ENCODE measurements around the gene PHF23.
A peak's percentile ranks its signal among the peaks of the same experiment; 100 is the strongest.

The PHF23 gene

GRCh38 chr17:7240375-7240774, 1.1 kb upstream of the PHF23 start:
- peak overlapping the region; percentile 86 for H3K9ac ChIP-seq (ENCODE audit: low read depth, low read length, poor library complexity, severe bottlenecking)
- H3K79me2 ChIP-seq (ENCODE audit: insufficient read depth, low read length) = peaks cover 59% of the 10 kb centered on the region
- peaks cover 28% of the 10 kb centered on the region; the same call in 1 of the 2 replicates for H3K36me3 ChIP-seq (ENCODE audit: insufficient read depth, low read length)
- H3K9me3 ChIP-seq (ENCODE audit: insufficient read depth, low read depth, low read length) = no peaks in the 10 kb centered on the region
- peaks cover 5% of the 10 kb centered on the region; the same call in 1 of the 2 replicates for H3F3A ChIP-seq (ENCODE audit: low read depth)
- peak overlapping the region; percentile 75 for H3K4me2 ChIP-seq (ENCODE audit: low read depth, low read length, poor library complexity, severe bottlenecking)
- H3K4me3 ChIP-seq (ENCODE audit: low read length, poor library complexity, severe bottlenecking) = peak overlapping the region; percentile 86
- H3K4me1 ChIP-seq (ENCODE audit: insufficient read depth, low read length, poor library complexity, severe bottlenecking) = peaks cover 32% of the 10 kb centered on the region
- no peaks in the 10 kb centered on the region for H3K9me2 ChIP-seq (replicated peaks; ENCODE audit: low read depth, low read length)
- TF ChIP-seq EZH2phosphoT487 (IDR thresholded peaks at IDR 0.05; ENCODE audit: borderline replicate concordance) (no peak), CTCF (conservative IDR thresholded peaks at IDR 0.05; ENCODE audit: low read length) (no peak)
- H3K27me3 ChIP-seq (ENCODE audit: insufficient read depth, low read length, poor library complexity, severe bottlenecking) = peaks cover 5% of the 10 kb centered on the region
- no peak overlapping the region for H2AFZ ChIP-seq (ENCODE audit: low read length)
- H4K20me1 ChIP-seq (ENCODE audit: insufficient read depth, low read length, poor library complexity, severe bottlenecking) = peaks cover 21% of the 10 kb centered on the region

GRCh38 chr17:7238420-7239090, 702 bp downstream of the PHF23 start:
- Histone ChIP-seq H3K4me1 (ENCODE audit: insufficient read depth, low read length, poor library complexity, severe bottlenecking) (peaks cover 40% of the 10 kb centered on the region), H3K9me3 (ENCODE audit: insufficient read depth, low read depth, low read length) (no peaks in the 10 kb centered on the region), H3F3A (ENCODE audit: low read depth) (peaks cover 12% of the 10 kb centered on the region), H2AFZ (ENCODE audit: low read length) (peak overlapping the region; percentile 25; the same call in 1 of the 2 replicates), H3K4me2 (ENCODE audit: low read depth, low read length, poor library complexity, severe bottlenecking) (peak overlapping the region; percentile 70), H3K27me3 (ENCODE audit: insufficient read depth, low read length, poor library complexity, severe bottlenecking) (peaks cover 5% of the 10 kb centered on the region), H3K79me2 (ENCODE audit: insufficient read depth, low read length) (peaks cover 68% of the 10 kb centered on the region), H4K20me1 (ENCODE audit: insufficient read depth, low read length, poor library complexity, severe bottlenecking) (peaks cover 29% of the 10 kb centered on the region), H3K36me3 (ENCODE audit: insufficient read depth, low read length) (peaks cover 18% of the 10 kb centered on the region; the same call in 1 of the 2 replicates), H3K9ac (ENCODE audit: low read depth, low read length, poor library complexity, severe bottlenecking) (peak overlapping the region; percentile 98), H3K9me2 (replicated peaks; ENCODE audit: low read depth, low read length) (no peaks in the 10 kb centered on the region), H3K4me3 (ENCODE audit: low read length, poor library complexity, severe bottlenecking) (peak overlapping the region; percentile 96)
- no peak for TF ChIP-seq CTCF (conservative IDR thresholded peaks at IDR 0.05; ENCODE audit: low read length)
- no peak for TF ChIP-seq EZH2phosphoT487 (IDR thresholded peaks at IDR 0.05; ENCODE audit: borderline replicate concordance)

- peak overlapping the region; percentile 72 for H3K4me2 ChIP-seq (ENCODE audit: low read depth, low read length, poor library complexity, severe bottlenecking)
- H3K9ac ChIP-seq (ENCODE audit: low read depth, low read length, poor library complexity, severe bottlenecking) = peak overlapping the region; percentile 98
- peaks cover 18% of the 10 kb centered on the region; the same call in 1 of the 2 replicates for H3K36me3 ChIP-seq (ENCODE audit: insufficient read depth, low read length)
- TF ChIP-seq EZH2phosphoT487 (IDR thresholded peaks at IDR 0.05; ENCODE audit: borderline replicate concordance) = no peak
- TF ChIP-seq CTCF (conservative IDR thresholded peaks at IDR 0.05; ENCODE audit: low read length) = no peak
- H3K4me3 ChIP-seq (ENCODE audit: low read length, poor library complexity, severe bottlenecking) = peak overlapping the region; percentile 96
- H3K27me3 ChIP-seq (ENCODE audit: insufficient read depth, low read length, poor library complexity, severe bottlenecking) = peaks cover 5% of the 10 kb centered on the region
- peaks cover 40% of the 10 kb centered on the region for H3K4me1 ChIP-seq (ENCODE audit: insufficient read depth, low read length, poor library complexity, severe bottlenecking)
- H3K9me3 ChIP-seq (ENCODE audit: insufficient read depth, low read depth, low read length) = no peaks in the 10 kb centered on the region
- H4K20me1 ChIP-seq (ENCODE audit: insufficient read depth, low read length, poor library complexity, severe bottlenecking) = peaks cover 34% of the 10 kb centered on the region
- H3K79me2 ChIP-seq (ENCODE audit: insufficient read depth, low read length) = peaks cover 75% of the 10 kb centered on the region
- H3K9me2 ChIP-seq (replicated peaks; ENCODE audit: low read depth, low read length) = no peaks in the 10 kb centered on the region
- H2AFZ ChIP-seq (ENCODE audit: low read length) = peak overlapping the region; percentile 43
- H3F3A ChIP-seq (ENCODE audit: low read depth) = peaks cover 9% of the 10 kb centered on the region
Measured at GRCh38 chr17:7237761-7238419, 1.4 kb downstream of the PHF23 start.
